ENCODE data around the gene RNF112.

DNA sequence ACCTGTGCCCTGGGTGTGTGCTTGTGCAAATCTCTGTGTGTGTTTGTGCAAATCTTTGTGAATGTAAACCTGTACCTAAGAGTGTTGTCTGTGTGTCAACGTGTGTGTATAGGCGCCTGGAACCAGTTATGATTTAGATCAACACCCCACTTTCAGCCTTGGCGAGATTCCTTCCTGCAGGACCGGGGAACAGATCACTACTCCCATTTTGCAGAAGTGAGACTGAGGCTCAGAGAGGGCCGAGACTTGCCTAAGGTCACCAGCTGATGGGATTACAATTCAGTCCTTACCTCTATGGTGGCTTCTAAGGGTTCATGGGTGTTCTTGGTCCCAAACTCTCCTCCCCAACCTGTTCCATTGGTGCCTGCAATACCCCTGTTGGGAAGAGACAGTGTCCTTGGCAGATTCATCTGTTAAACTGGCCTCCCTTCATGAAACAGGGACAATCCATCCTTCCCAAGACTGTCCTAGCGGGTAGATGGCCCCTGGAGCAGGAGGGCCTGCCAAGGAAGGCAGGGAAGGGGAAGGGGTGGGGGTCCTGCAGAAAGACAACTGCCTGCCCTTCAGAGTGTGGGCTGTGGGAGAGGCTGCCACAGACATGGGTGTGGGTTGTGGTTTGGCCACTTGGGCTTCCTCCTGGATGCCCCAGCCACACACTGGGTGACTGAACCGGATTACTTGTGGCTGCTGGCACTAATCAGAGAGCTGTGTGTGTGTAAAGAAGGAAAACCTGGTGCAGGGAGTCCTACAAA, 39.6 kb upstream of the RNF112 start:
- TF ChIP-seq POLR2A (IDR thresholded peaks at IDR 0.05; ENCODE audit: control extremely low read depth in 1 of 2, low read depth in 2 of 2, low read length in 2 of 2) (no peak), NRF1 (IDR thresholded peaks at IDR 0.05; ENCODE audit: low read depth, low read length) (no peak), RAD21 (IDR thresholded peaks at IDR 0.05 in 1 of 2, conservative IDR thresholded peaks at IDR 0.05 in 1 of 2; ENCODE audit: low read depth in 2 of 2, low read length in 2 of 2) (no peak)
- TF ChIP-seq, protein P1, sequence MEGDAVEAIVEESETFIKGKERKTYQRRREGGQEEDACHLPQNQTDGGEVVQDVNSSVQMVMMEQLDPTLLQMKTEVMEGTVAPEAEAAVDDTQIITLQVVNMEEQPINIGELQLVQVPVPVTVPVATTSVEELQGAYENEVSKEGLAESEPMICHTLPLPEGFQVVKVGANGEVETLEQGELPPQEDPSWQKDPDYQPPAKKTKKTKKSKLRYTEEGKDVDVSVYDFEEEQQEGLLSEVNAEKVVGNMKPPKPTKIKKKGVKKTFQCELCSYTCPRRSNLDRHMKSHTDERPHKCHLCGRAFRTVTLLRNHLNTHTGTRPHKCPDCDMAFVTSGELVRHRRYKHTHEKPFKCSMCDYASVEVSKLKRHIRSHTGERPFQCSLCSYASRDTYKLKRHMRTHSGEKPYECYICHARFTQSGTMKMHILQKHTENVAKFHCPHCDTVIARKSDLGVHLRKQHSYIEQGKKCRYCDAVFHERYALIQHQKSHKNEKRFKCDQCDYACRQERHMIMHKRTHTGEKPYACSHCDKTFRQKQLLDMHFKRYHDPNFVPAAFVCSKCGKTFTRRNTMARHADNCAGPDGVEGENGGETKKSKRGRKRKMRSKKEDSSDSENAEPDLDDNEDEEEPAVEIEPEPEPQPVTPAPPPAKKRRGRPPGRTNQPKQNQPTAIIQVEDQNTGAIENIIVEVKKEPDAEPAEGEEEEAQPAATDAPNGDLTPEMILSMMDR (IDR thresholded peaks at IDR 0.05; ENCODE audit: control extremely low read depth in 1 of 3, insufficient read depth in 1 of 3, low read depth in 1 of 3, low read length in 3 of 3), result no peak

Measured in H1 (cell line).